GM18511 (cell line): Measurements from ENCODE around the gene NUDT16L1.
A peak's percentile ranks its signal among the peaks of the same experiment; 100 is the strongest.
"Not testable (repeated sequence)": the region's sequence is repeated elsewhere in the genome, so short reads cannot be mapped to it uniquely, and the experiment has no call there.

ENCODE experiments used
- ATAC-seq: cut with Tn5 transposase; IDR thresholded peaks from one replicate; pipeline ENCODE4 v1.9.1; 2021; ENCODE audit warnings: mild to moderate bottlenecking, moderate library complexity; ENCODE audit not compliant: unreplicated experiment

NUDT16L1 gene

GRCh38 chr16:4693296-4693955, at the start of gene NUDT16L1:
NUDT16L1 (plus strand) TSS chr16:4693562; CDS start chr16:4693727, 165 bp downstream.
- peak; percentile 97 for ATAC-seq

DNA sequence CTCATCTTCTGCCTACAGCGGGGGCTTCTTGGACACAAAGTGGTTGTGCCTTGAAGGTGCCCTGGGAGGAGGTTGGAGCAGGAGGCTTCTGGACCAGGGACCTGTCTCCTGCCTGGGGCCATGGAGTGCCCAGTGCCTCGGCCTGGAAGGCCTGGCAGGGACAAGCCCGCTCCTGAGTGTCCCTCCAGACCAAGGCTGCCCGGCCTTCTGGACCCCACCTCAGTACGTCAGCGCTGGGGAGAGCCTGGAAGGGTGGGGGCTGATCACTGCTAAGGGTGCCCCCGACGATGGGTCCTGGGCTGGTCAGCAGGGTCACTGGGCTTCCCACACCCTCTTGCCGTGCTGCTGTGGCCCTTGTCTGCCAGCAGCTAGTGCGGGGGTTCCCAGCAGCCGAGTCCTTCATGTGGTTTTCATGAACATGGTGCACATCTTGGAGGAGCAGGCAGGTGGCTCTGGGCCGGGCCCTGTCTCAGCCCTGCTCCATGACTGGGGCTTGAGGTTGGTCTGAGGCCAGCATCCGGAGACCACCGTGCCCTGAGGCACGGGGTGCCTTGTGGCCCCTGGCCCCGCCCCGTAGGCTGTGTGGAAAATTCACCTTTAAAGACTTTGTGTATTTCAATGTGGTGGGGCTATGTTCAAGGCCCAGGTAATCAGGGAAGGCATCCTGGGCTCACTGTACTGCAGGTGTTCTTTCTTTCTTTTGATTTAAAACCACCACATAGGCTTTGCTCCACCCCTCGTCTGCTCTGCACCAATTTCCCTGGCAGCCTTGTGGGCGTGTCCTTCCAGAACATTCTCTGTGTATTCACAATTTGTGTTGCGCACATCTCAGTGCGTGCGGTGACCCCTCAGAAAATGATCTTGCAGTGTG, 46.4 kb upstream of the NUDT16L1 start:
- no peak for ATAC-seq

DNA sequence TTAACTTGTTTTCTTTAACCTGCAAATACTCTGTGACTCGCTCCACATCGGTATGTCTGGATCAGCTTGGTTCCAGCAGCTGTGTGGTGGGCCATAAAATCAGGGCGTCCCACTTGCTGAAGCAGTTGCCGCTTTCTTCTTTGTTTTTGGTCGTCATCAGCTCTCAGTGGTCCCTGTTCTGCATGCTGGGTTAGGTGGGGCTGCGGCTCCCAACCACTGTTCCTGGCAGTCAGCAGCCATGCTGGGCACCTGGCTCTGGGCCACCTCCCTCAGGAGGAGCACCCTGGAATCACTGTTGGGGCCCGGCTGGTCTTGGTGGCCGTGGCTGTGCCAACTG, 45.8 kb upstream of the NUDT16L1 start:
- ATAC-seq = no peak

GRCh38 chr16:4648917-4649316, 44.4 kb upstream of the NUDT16L1 start:
- no peak for ATAC-seq

DNA sequence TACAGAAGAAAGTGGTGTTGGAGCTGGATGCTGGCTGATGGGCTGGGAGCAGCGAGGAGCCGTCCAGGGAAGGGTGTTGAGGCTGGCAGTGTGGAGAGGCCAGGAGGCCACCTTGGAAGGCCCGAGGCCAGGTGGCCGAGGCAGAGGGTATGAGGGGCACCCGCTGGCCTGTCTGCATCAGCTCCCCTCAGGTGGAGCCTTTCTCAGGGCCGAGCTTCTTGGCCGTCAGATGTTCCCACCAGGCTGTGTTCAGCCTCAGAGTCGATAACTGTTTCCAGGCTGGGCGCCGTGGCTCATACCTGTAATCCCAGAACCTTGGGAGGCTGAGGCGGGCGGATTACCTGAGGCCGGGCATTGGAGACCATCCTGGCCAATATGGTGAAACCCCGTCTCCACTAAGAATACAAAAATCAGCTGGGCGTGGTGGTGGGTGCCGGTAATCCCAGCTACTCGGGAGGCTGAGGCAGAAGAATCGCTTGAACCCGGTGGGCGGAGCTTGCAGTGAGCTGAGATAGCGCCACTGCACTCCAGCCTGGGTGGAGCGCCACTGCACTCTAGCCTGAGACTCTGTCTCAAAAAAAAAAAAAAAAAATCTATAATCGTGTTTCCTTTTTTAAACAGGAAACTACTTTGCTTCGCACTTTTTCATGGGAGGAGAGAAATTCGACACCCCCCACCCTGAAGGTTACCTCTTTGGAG, 43.5 kb upstream of the NUDT16L1 start:
- ATAC-seq = no peak

- not testable (repeated sequence) for ATAC-seq
Observed at GRCh38 chr16:4650443-4651074, 42.8 kb upstream of the NUDT16L1 start.

DNA sequence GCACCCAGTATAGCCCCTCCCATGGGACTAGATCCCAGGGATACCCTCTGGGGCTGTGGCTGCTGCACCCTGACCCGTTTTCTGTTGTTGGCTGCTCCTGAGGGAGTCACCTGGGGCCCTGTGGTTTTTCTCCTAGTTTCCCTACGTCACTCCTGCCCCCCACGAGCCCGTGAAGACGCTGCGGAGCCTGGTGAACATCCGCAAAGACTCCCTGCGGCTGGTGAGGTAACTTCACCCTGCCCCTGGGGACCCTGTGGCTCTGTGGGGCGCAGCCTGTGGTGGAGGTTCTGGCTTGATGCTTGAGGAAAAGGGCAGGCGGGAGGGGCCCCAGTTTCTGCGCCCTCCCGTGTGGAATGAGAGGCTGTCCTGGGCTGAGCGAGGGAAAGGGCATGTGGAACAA, 41.5 kb upstream of the NUDT16L1 start:
- ATAC-seq = no peak

DNA sequence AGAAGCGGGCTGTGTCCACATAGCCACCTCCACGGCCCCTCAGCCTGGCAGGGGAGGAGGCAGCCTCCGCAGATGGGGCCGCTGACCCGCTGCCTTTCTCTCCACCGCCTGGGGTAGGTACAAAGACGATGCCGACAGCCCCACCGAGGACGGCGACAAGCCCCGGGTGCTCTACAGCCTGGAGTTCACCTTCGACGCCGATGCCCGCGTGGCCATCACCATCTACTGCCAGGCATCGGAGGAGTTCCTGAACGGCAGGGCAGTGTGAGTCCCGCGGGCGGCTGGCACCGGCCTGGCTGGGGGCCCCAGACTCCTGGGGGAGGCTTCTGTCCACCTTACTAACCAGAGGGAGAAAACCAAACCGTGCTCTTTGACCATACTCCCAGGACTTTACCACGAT, 40.8 kb upstream of the NUDT16L1 start:
- no peak for ATAC-seq

DNA sequence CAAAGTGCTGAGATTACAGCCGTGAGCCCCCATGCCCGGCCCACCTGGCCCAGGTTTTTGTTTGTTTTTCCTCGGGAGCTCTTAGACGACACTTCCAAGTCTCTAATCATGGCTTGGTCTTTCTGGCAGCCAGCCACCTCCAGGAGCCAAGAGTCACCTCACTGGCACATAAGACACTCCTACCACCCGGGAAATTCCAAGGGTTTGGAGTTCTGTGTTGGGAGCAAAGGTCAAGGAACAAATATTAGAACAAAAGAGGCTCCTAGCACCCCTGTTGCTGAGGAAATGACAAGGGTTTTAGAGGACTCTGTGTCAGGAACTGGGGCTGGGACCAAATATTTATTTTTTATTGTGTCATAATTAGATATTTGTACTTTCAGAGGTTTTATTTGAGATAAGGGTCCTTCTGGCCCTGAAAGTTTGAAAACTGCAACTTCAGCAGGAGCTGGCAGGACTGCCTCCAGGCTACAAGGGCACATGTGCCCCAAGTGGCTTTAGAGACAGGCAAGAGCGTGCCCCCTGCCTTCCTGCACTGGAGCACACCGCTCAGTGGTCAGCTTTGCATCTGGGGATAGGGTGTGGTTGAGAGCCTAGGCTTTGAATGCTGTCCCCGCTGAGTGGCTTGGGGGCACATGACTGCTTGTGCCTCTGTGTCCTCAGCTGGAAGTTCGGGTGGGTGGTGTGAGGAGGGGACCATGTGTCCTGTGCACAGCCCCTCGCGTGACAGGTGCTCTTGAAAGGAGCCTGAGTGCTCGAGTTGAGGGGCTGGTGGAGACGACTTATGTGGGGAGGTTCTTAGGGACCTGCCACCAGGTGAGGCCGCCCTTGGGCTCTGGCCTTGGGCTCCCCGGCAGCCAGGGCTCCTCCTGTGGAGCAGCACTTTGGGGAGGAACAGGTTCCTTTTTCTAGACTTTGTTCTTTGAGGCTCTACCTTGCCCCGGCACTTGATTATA, 39.1 kb upstream of the NUDT16L1 start:
- no peak for ATAC-seq

DNA sequence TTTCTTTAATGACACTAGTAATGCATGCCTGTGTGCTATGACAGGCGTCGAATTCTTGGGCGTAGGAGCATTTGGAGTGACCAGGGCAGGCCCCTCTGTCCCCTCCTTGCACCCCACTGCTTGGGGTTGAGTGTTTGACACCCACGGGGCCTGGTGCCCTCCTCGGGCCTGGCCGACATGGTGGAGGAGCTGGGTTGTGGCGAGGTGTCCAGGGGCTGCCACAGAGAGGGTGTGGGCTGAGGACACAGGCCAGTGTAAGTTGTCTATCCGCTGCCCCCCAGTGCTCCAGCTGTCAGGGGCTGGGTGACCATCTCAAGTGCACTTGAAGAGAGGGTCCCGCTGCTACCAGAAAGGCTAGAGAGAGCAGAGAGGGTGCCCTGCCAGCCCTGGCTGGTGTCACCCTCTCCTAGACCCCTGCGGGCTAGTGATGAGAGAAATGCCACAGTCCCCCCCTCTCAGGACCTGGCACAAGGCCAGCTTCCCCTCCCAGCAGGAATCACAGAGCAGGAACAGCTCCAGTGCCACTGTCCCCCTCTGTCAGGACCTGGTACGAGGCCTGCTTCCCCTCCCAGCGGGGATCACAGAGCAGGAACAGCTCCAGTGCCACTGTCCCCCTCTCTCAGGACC, 38.3 kb upstream of the NUDT16L1 start:
- no peak for ATAC-seq

- no peak for ATAC-seq
Observed at GRCh38 chr16:4655801-4656200, 37.6 kb upstream of the NUDT16L1 start.

- no peak for ATAC-seq
Observed at GRCh38 chr16:4656221-4656620, 37.1 kb upstream of the NUDT16L1 start.

GRCh38 chr16:4656695-4657686, 36.4 kb upstream of the NUDT16L1 start:
- no peak for ATAC-seq

- no peak for ATAC-seq
Observed at GRCh38 chr16:4659363-4660353, 33.7 kb upstream of the NUDT16L1 start.

DNA sequence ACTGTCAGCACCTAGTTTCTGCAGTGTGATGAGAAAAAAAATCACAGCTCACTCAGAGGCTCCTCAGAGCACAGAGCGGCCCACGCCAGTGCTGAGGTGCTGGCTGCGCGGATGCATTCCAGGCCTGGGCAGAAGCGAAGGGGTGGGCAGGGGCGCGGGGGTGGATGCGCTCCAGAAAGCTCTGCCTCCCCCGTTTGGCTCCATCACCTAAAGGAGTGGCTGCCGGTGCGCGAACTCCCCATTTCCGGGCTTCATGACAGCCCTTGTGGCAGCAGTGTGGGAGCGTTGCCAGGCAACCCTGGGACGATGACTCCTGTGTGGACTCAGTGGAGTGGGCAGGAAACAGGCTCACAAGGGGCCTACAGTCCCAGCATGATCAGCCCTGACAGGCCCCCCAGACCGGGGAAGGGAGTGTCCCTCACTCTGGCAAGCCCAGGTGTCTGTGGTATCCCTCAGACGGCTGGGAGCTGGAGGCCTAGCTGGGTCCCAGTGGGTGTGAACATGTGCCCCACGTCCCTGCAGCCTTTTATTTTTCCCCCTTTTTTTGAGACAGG, 32.8 kb upstream of the NUDT16L1 start:
- peak; percentile 65 for ATAC-seq

DNA sequence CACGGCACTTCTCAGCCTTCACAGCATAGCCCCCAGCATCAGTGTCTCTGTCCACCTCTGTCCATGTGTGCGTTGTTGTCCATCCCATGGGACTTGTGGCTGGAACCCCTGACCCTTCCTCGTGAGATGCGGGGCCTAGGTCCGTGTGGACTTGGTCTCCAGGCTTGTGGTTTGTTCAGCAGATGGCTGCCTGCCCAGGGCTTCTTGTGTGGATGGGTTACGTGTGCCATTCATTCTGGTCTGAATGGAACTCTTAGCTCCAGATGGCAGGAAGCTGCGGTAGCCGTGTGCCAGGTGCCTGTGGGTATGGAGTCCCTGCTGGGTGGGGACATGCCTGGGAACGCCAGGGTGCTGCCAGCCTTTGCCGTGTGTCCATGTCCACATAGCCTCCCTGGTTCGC, 31.7 kb upstream of the NUDT16L1 start:
- ATAC-seq = no peak

DNA sequence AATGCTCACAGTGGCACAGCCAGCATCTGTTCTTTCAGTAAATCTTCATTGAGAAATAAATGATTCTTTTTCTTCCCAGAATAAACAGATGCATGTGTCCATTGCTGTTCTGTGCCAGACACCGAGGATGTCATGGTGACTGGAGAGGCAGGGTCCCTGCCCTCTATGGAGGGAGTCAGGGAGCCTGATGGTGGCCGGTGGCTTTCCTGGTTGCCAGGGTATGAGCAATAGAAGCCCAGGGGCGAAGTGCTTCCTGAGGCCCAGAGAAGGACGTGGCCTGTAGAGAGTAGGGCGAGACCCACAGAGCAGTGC, 29.9 kb upstream of the NUDT16L1 start:
- ATAC-seq = no peak
